Adipose tissue (tissue), 3 donors: ENCODE data around the gene TNFSF8. TPM values are rescaled to one million over a fixed set of nuclear protein-coding genes. Genes with fewer than 3 reads are reported as not detected.

Experiments used
- H3K27ac ChIP-seq: one replicate; pipeline ENCODE4 v1.5.1; 2013; ENCODE audit warnings: low read depth, low read length
- WGBS, 3 donors: extraction: QIAGEN DNeasy Blood & Tissue Kit; methylation state at CpG; one replicate each; pipeline ENCODE4 v1.1.7; 2013; 5-methylcytosine and 5-hydroxymethylcytosine counted together
- polyA plus RNA-seq, 3 donors: library from polyadenylated mRNA; stranded (reverse); fragments of 200-250 nt; gene quantifications; one replicate each; pipeline ENCODE4 v1.2.3, GENCODE V29; 2013
- donor health status: healthy with polysubstance abuse.
- donor health status: Bipolar disorder and iron deficiency.
- donor health status: healthy.

TNFSF8 gene
- polyA plus RNA-seq, 3 donors = 0.67 to 2.2 (median 2.0) TPM

GRCh38 chr9:114938687-114939575, 8.5 kb upstream of the TNFSF8 start:
- WGBS, 3 donors = 37 to 67% (median 49%) methylated on average over 4 of the region's 4 CpGs
- H3K27ac ChIP-seq = no peak overlapping the region

GRCh38 chr9:114937516-114937915, 7.1 kb upstream of the TNFSF8 start:
- 50 to 84% (median 53%) methylated on average over 3 of the region's 3 CpGs for WGBS, 3 donors

GRCh38 chr9:114936581-114936980, 6.2 kb upstream of the TNFSF8 start:
- 47 to 89% (median 59%) methylated on average over 1 of the region's 1 CpG for WGBS, 3 donors
- H3K27ac ChIP-seq = no peak overlapping the region

More at GRCh38 chr9:114937516-114937915, 7.1 kb upstream of the TNFSF8 start:
- H3K27ac ChIP-seq = no peak overlapping the region

GRCh38 chr9:114935119-114935518, 4.7 kb upstream of the TNFSF8 start:
- WGBS, 3 donors = 68 to 74% (median 73%) methylated on average over 3 of the region's 3 CpGs
- H3K27ac ChIP-seq = no peak overlapping the region

- 39 to 84% (median 75%) methylated on average over 3 of the region's 3 CpGs for WGBS, 3 donors
Measured at GRCh38 chr9:114932502-114932901, 2.1 kb upstream of the TNFSF8 start.

GRCh38 chr9:114931407-114931806, 1.0 kb upstream of the TNFSF8 start:
- H3K27ac ChIP-seq = no peak overlapping the region
- 84 to 87% (median 86%) methylated on average over 5 of the region's 5 CpGs for WGBS, 3 donors

More at GRCh38 chr9:114932502-114932901, 2.1 kb upstream of the TNFSF8 start:
- H3K27ac ChIP-seq = no peak overlapping the region

- H3K27ac ChIP-seq = no peak overlapping the region
- WGBS, 3 donors = 53 to 60% (median 53%) methylated on average over 5 of the region's 5 CpGs
Measured at GRCh38 chr9:114929201-114929600, 1.2 kb downstream of the TNFSF8 start.

- no peak overlapping the region for H3K27ac ChIP-seq
- WGBS, 3 donors = 47 to 55% (median 54%) methylated on average over 1 of the region's 1 CpG
Measured at GRCh38 chr9:114928671-114929070, 1.7 kb downstream of the TNFSF8 start.

- H3K27ac ChIP-seq = no peak overlapping the region
- WGBS, 3 donors = 83 to 87% (median 84%) methylated on average over 3 of the region's 3 CpGs
Measured at GRCh38 chr9:114928136-114928535, 2.3 kb downstream of the TNFSF8 start.

- no peak overlapping the region for H3K27ac ChIP-seq
- WGBS, 3 donors = 54 to 72% (median 69%) methylated on average over 2 of the region's 2 CpGs
Measured at GRCh38 chr9:114925672-114926071, 4.7 kb downstream of the TNFSF8 start.

- no peak overlapping the region for H3K27ac ChIP-seq
- WGBS, 3 donors = 67 to 80% (median 70%) methylated on average over 3 of the region's 3 CpGs
Measured at GRCh38 chr9:114925039-114925438, 5.4 kb downstream of the TNFSF8 start.

- no peak overlapping the region for H3K27ac ChIP-seq
Measured at GRCh38 chr9:114924327-114924726, 6.1 kb downstream of the TNFSF8 start.

GRCh38 chr9:114923918-114924317, 6.5 kb downstream of the TNFSF8 start:
- 75 to 89% (median 81%) methylated on average over 3 of the region's 3 CpGs for WGBS, 3 donors

GRCh38 chr9:114921171-114921570, 9.2 kb downstream of the TNFSF8 start:
- WGBS, 3 donors = 88 to 96% (median 95%) methylated on average over 1 of the region's 1 CpG
- no peak overlapping the region for H3K27ac ChIP-seq

More at GRCh38 chr9:114923918-114924317, 6.5 kb downstream of the TNFSF8 start:
- H3K27ac ChIP-seq = no peak overlapping the region

GRCh38 chr9:114919611-114920010, 10.8 kb downstream of the TNFSF8 start:
- 86 to 95% (median 92%) methylated on average over 4 of the region's 4 CpGs for WGBS, 3 donors
- H3K27ac ChIP-seq = no peak overlapping the region

- H3K27ac ChIP-seq = no peak overlapping the region
- 58 to 67% (median 67%) methylated on average over 7 of the region's 7 CpGs for WGBS, 3 donors
Measured at GRCh38 chr9:114916481-114916880, 13.9 kb downstream of the TNFSF8 start.

- H3K27ac ChIP-seq = no peak overlapping the region
- WGBS, 3 donors = 66 to 98% (median 76%) methylated on average over 1 of the region's 1 CpG
Measured at GRCh38 chr9:114914139-114914538, 16.3 kb downstream of the TNFSF8 start.

GRCh38 chr9:114913656-114914055, 16.7 kb downstream of the TNFSF8 start:
- H3K27ac ChIP-seq = no peak overlapping the region
- WGBS, 3 donors = 74 to 89% (median 84%) methylated on average over 4 of the region's 4 CpGs

GRCh38 chr9:114913217-114913616, 17.2 kb downstream of the TNFSF8 start:
- H3K27ac ChIP-seq = no peak overlapping the region
- 86 to 89% (median 86%) methylated on average over 5 of the region's 5 CpGs for WGBS, 3 donors
